Keratinocyte (primary cell): ENCODE results near the gene NPHS1.

Source experiments
- CTCF ChIP-seq, 3 experiments: IDR thresholded peaks in 1 of 3; conservative IDR thresholded peaks in 1 of 3; optimal IDR thresholded peaks in 1 of 3; 2 replicates in 2 of 3; 3 replicates in 1 of 3; pipeline versions ENCODE3 to v1.5.1; 2011; ENCODE audit warnings: low read length in 3 of 3, mild to moderate bottlenecking in 3 of 3, moderate library complexity in 2 of 3, control low read depth in 1 of 3, inconsistent platforms in 1 of 3; ENCODE audit not compliant: insufficient read depth in 2 of 3; ENCODE audit errors: extremely low read depth in 1 of 3
- EZH2 ChIP-seq: IDR thresholded peaks from one replicate; pipeline ENCODE4 v1.6.1; 2012; ENCODE audit warnings: inconsistent platforms, mild to moderate bottlenecking, low read length, moderate library complexity

GRCh38 chr19:35862528-35862927, 10.2 kb upstream of the NPHS1 start:
- TF ChIP-seq CTCF (optimal IDR thresholded peaks at IDR 0.05 in 1 of 3, IDR thresholded peaks at IDR 0.05 in 1 of 3, conservative IDR thresholded peaks at IDR 0.05 in 1 of 3; ENCODE audit: extremely low read depth in 1 of 3, insufficient read depth in 2 of 3, low read length in 3 of 3) (no peak), EZH2 (no peak)
